HG02610 (cell line): Measurements from ENCODE around the gene CXCL13.
"Not testable (repeated sequence)": the region's sequence is repeated elsewhere in the genome, so short reads cannot be mapped to it uniquely, and the experiment has no call there.

ENCODE experiments used
- ATAC-seq: cut with Tn5 transposase; IDR thresholded peaks from one replicate; pipeline ENCODE4 v1.9.1; 2021; ENCODE audit warnings: mild to moderate bottlenecking, moderate library complexity; ENCODE audit not compliant: unreplicated experiment

The CXCL13 gene

DNA sequence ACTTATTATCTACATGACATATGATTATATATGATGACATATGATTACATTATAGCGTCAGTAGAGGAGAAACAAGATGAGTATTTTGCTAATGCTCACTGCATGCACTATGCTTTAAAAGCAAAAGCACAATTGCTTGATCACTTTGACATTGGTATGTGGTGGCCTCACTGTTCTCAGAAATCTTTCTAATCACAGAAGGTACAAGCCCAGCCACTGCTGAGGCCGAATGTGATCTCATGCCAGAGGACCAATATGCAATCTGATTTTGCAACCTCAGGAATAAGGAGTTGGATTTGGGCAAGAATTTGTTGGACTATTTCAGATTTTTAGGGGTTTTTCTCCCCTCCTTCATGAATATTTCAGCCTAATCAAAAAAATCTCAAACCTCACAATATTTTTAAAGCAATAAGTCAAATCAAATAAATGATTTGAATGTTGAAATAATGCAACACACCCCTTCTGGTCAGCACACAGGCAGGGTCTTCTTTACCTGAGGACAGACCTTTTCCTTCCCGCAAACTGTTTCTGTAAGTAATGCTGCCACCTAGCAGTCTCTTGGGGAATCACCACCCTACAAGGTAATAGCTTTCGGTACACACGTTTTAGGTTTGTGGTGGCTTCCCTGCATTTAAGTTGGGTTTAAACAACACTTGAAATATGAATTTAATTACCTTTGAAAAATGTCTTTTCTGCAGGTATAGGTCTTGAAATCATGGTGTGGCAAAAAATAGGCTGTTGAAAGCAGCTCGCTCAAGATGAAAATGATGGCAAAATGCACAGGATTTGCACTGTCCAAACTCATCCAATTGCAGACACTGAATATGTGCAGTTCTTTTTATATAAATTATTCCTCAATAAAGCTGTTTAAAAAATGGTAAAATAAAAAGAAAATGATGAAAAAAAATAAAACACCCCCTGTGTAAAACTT, 4.8 kb upstream of the CXCL13 start:
- ATAC-seq, result no peak

- peak; percentile 30 for ATAC-seq
Measured at GRCh38 chr4:77601614-77602187, 3.9 kb upstream of the CXCL13 start.

- ATAC-seq, result no peak
Measured at GRCh38 chr4:77613267-77613666, 7.6 kb downstream of the CXCL13 start.

GRCh38 chr4:77615153-77615552, 9.5 kb downstream of the CXCL13 start:
- peak; percentile 43 for ATAC-seq

GRCh38 chr4:77617203-77617602, 11.6 kb downstream of the CXCL13 start:
- ATAC-seq, result no peak

GRCh38 chr4:77618383-77619241, 13.0 kb downstream of the CXCL13 start:
- peak; percentile 84 for ATAC-seq

DNA sequence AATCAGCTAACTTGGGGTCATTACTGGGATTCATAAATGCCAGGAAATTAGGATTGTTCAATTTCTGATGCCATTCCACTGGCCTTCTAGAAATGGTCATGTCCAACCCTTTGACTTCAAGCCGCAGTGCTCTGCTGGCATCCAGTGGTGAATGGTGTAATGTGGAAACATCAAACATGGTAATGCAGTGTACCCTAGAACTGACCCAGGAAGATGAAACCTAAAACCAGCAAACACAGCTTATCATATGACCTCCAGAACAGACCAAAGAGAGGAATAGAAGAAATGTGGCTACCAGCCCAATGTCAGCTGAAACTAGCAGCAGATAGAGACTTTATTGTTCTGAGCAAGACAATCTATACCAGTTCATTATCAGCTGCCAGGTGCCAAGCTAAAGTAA, 13.8 kb downstream of the CXCL13 start:
- ATAC-seq, result no peak

DNA sequence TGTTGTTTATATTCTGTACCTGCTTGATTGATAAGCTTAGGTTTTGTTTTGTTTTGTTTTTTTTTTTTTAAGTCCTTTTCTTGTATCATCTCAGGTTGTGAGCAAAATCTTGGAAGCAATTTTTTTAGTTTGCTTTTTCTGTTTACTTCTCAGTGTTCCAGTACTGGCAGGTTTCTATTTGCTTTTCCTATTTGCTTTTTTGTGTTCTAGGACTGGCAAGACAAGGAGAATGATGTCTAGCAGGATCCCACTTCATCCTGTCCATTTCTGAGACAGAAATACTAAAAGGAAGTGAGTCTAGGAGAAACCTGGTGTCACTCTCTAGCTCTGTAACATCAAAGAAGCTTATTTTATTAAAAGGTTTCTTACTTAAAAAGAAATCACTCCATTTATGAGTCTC, 15.6 kb downstream of the CXCL13 start:
- ATAC-seq, result no peak

DNA sequence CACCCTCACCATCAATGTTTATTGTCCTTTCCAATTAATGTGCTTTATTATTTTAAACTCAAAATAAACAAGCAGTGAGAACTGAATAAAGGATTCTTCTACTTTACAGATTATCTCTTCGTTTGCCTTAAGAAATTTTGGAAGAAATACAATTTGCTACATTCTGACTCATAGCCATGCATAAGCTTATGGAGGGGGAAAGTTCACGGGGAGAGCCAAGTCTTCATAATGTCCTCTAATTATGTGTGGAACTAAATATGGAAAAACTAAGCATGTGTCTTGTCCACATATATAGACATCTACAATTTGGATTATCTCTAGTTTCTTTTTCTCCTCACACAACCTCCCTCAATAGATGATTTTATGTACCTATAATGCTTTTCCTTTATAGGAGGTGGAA, 17.5 kb downstream of the CXCL13 start:
- no peak for ATAC-seq

DNA sequence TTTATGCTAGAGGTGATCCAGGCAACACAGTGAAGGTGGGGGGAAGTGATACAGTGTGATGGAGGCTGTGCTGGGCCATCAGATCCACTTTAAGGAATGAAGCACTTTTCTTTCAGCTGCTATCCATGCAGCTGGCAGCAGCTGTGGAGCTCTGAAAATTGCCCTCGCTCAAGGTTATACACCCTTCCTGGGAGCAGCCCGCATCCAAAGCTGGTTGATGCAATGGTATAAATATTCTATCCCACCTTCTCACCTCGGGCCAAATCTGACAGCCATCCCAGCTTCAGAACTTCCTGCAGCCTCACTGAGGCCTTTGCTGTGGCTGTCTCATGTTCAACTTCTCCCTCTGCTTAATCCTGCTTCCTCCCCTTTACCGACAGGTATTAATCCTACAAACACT, 18.6 kb downstream of the CXCL13 start:
- ATAC-seq, result no peak

DNA sequence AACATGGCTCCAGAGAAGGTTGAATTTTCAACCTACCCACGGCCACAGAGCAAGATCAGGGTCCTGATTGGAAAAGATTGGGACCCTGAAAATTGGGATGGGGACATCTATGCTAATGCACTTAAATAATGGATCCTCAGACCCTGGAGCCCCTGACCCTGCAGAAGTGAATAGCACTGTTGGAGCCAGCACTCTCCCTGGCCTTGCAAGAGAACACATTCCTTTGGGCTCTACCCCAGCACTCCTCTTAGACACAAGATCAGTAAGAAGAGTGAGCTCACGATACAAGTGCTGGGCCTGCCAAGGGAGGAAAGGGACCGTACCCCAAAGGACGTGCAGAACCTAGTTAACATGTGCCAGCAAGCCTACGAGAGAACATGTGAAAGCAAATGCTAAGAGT, 19.9 kb downstream of the CXCL13 start:
- ATAC-seq, result no peak

DNA sequence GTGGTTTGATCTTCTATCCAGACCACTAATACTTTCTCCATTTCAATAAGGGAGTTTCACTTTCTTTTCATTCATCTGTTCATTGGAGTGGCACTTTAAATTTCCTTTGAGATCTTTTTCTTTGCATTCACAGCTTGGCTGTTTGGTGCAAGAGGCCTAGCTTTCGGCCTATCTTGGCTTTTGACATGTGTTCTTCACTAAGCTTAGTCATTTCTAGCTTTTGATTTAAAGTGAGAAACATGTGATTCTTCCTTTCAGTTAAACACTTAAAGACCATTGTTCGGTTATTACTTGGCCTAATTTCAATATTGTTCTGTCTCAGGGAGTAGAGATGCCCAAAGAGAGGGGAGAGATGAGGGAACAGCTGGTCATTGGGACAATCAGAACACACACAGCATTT, 24.3 kb downstream of the CXCL13 start:
- peak; percentile 85 for ATAC-seq

- ATAC-seq, result no peak
Measured at GRCh38 chr4:77631276-77631675, 25.7 kb downstream of the CXCL13 start.

GRCh38 chr4:77634132-77634785, 28.6 kb downstream of the CXCL13 start:
- ATAC-seq, result no peak

DNA sequence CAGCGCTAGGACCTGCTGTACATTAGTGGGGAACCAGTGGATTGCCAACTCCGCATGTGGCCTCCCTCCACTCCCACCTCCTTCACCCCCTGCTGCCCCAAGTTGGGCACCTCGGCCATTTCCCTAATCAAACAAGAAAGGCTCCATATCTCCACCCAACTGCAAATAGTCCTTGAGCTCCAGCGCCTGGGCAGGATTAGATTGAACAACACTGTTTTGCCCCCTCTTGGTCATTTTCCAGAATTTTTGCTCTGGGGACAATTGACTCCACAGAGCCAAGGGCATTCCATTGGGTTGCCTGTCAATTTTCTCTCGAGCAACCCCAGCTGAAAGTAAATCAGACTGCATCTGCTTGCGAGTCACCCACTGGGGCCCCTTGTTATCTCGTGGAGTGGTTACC, 29.6 kb downstream of the CXCL13 start:
- no peak for ATAC-seq

- ATAC-seq, result no peak
Measured at GRCh38 chr4:77635876-77636275, 30.3 kb downstream of the CXCL13 start.

DNA sequence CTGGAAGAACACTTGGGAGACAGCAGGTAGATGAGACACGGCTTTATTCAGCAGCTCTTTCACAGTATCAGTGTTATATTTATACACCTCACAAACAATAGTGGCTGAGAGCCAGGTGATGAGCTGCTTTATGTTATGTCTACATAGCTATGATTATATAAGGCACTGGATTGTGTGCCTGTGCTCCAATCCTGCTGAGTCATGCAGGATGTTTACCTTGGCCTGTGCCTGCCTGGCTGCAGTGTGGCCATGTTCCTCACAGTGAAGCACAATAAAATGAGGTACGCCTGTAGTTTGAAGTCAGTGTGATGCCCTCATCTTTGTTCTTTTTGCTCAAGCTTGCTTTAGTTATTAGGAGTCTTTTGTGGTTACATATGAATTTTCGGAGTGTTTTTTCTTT, 31.3 kb downstream of the CXCL13 start:
- ATAC-seq, result no peak

GRCh38 chr4:77644069-77644468, 38.4 kb downstream of the CXCL13 start:
- not testable (repeated sequence) for ATAC-seq

- ATAC-seq, result no peak
Measured at GRCh38 chr4:77650787-77651186, 45.2 kb downstream of the CXCL13 start.

DNA sequence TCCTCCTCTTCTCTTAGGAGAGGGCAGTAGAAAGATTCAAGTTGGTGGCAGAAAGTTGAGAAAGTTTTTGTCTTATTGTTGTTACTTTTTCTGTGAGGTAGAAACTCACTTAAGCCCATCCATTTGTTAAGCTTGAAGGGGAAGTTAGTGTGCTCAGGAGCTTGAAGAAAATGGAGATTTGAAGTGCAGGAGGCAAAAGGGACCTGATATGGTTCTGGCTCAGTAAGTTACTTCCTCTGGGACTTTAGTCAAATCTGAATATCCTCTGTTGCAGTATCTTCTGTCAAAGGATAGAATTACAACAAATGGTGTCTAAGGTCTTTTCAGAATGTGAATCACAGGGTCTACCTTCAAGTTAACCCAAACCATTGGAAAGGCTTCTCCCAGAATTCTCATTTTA, 46.2 kb downstream of the CXCL13 start:
- ATAC-seq, result no peak
